ENCODE measurements around the gene BACH2.

DNA sequence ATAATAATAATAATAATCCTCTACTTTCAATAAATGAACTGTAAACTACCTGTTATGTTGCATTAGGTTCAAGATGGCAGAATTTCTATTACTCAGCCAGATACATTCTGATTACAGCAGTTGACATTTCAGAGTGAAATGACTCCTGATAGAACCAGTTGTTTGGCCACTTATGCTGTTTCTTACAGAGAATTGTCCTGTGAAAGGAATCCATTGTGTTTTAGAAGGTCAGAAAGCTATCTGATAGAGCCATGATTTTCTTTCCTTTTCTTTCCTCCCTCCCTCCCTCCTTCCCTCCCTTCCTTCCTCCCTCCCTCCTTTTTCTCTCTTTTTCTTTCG lies 385.8 kb downstream of the BACH2 start:
- no peak for TF ChIP-seq POLR2AphosphoS5 (IDR thresholded peaks at IDR 0.05; ENCODE audit: insufficient read depth in 1 of 2, low read depth in 1 of 2)
- TF ChIP-seq, protein P1, sequence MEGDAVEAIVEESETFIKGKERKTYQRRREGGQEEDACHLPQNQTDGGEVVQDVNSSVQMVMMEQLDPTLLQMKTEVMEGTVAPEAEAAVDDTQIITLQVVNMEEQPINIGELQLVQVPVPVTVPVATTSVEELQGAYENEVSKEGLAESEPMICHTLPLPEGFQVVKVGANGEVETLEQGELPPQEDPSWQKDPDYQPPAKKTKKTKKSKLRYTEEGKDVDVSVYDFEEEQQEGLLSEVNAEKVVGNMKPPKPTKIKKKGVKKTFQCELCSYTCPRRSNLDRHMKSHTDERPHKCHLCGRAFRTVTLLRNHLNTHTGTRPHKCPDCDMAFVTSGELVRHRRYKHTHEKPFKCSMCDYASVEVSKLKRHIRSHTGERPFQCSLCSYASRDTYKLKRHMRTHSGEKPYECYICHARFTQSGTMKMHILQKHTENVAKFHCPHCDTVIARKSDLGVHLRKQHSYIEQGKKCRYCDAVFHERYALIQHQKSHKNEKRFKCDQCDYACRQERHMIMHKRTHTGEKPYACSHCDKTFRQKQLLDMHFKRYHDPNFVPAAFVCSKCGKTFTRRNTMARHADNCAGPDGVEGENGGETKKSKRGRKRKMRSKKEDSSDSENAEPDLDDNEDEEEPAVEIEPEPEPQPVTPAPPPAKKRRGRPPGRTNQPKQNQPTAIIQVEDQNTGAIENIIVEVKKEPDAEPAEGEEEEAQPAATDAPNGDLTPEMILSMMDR (IDR thresholded peaks at IDR 0.05), result no peak
- TF ChIP-seq POLR2A (IDR thresholded peaks at IDR 0.05), result no peak
